ENCODE measurements around the gene SPECC1.
"Not testable (repeated sequence)": the region's sequence is repeated elsewhere in the genome, so short reads cannot be mapped to it uniquely, and the experiment has no call there.

Gene SPECC1

GRCh38 chr17:20073055-20073979 is 64.2 kb downstream of the SPECC1 start:
- peak; percentile 21 for DNase-seq

GRCh38 chr17:20074001-20074400 is 64.8 kb downstream of the SPECC1 start:
- DNase-seq: no peak

GRCh38 chr17:20074489-20074888 is 65.3 kb downstream of the SPECC1 start:
- no peak for DNase-seq

- not testable (repeated sequence) for DNase-seq
Observed at GRCh38 chr17:20076137-20076536, 67.0 kb downstream of the SPECC1 start.

- no peak for DNase-seq
Observed at GRCh38 chr17:20077978-20078685, 69.0 kb downstream of the SPECC1 start.

- DNase-seq: no peak
Observed at GRCh38 chr17:20080513-20080912, 71.4 kb downstream of the SPECC1 start.

GRCh38 chr17:20083156-20083859 is 74.1 kb downstream of the SPECC1 start:
- DNase-seq: no peak

- DNase-seq: no peak
Observed at GRCh38 chr17:20084621-20085282, 75.6 kb downstream of the SPECC1 start.

- DNase-seq: no peak
Observed at GRCh38 chr17:20085283-20085845, 76.2 kb downstream of the SPECC1 start.

- no peak for DNase-seq
Observed at GRCh38 chr17:20086416-20087076, 77.4 kb downstream of the SPECC1 start.

GRCh38 chr17:20087538-20088250 is 78.5 kb downstream of the SPECC1 start:
- no peak for DNase-seq

- DNase-seq: no peak
Observed at GRCh38 chr17:20089756-20090547, 80.8 kb downstream of the SPECC1 start.

- DNase-seq: no peak
Observed at GRCh38 chr17:20091174-20092029, 82.2 kb downstream of the SPECC1 start.

GRCh38 chr17:20092261-20092867 is 83.2 kb downstream of the SPECC1 start:
- no peak for DNase-seq

- peak; percentile 37 for DNase-seq
Observed at GRCh38 chr17:20092973-20093626, 83.9 kb downstream of the SPECC1 start.

- no peak for DNase-seq
Observed at GRCh38 chr17:20094777-20095176, 85.6 kb downstream of the SPECC1 start.

- peak; percentile 64 for DNase-seq
Observed at GRCh38 chr17:20095336-20096080, 86.3 kb downstream of the SPECC1 start.

- DNase-seq: no peak
Observed at GRCh38 chr17:20096430-20096829, 87.3 kb downstream of the SPECC1 start.
